Common myeloid progenitor, CD34-positive (primary cell): ENCODE data around the gene OARD1.

ENCODE experiments used
- CTCF ChIA-PET: fragments of 350-600 bp; sonication (Branson Sonifier 250); formaldehyde crosslinking; loops from one replicate; lab custom pipeline; 2021; ENCODE audit warnings: antibody characterized with exemption; lab: Charles Lee
- POLR2A ChIA-PET: fragments of 350-600 bp; sonication (Branson Sonifier 250); formaldehyde crosslinking; loops from one replicate; lab custom pipeline; 2021; ENCODE audit warnings: antibody characterized with exemption; lab: Charles Lee
- DNase-seq, 3 donors: peaks; one replicate each; pipeline versions ENCODE4 v3.0.0 to v3.0.0-alpha.2; 2013
- H3K27ac ChIP-seq, 2 experiments: 1 replicate in 1 of 2; 2 replicates in 1 of 2; pipeline ENCODE4 v1.7.0; 2013; ENCODE audit warnings: inconsistent platforms in 2 of 2, low read length in 2 of 2, mild to moderate bottlenecking in 2 of 2, low read depth in 1 of 2, moderate library complexity in 1 of 2; ENCODE audit not compliant: severe bottlenecking in 2 of 2, insufficient read depth in 1 of 2, poor library complexity in 1 of 2
- H3K27me3 ChIP-seq, 5 experiments: replicated peaks in 2 of 5; 1 replicate in 3 of 5; 2 replicates in 2 of 5; pipeline versions ENCODE4 v1.6.1 to v1.7.0; 2013; ENCODE audit warnings: low read length in 4 of 5, mild to moderate bottlenecking in 2 of 5, moderate library complexity in 2 of 5, inconsistent platforms in 1 of 5; ENCODE audit not compliant: insufficient read depth in 5 of 5, control insufficient read depth in 4 of 5
- H3K36me3 ChIP-seq, 4 experiments: 1 replicate in 2 of 4; 2 replicates in 2 of 4; pipeline versions ENCODE4 v1.6.1 to v1.7.0; 2013; ENCODE audit warnings: low read length in 3 of 4, control low read depth in 1 of 4, mild to moderate bottlenecking in 1 of 4; ENCODE audit not compliant: control insufficient read depth in 4 of 4, insufficient read depth in 4 of 4
- H3K4me1 ChIP-seq, 4 experiments: 1 replicate in 3 of 4; 2 replicates in 1 of 4; pipeline versions ENCODE4 v1.6.1 to v1.7.1; 2013; ENCODE audit warnings: low read length in 3 of 4, mild to moderate bottlenecking in 3 of 4, control low read depth in 1 of 4, inconsistent platforms in 1 of 4, moderate library complexity in 1 of 4; ENCODE audit not compliant: control insufficient read depth in 4 of 4, insufficient read depth in 4 of 4; ENCODE audit errors: control extremely low read depth in 1 of 4
- H3K4me3 ChIP-seq, 7 experiments: 1 replicate in 4 of 7; 2 replicates in 3 of 7; pipeline versions ENCODE4 v1.5.1 to v1.7.0; 2013; ENCODE audit warnings: mild to moderate bottlenecking in 7 of 7, low read length in 6 of 7, moderate library complexity in 6 of 7, inconsistent platforms in 2 of 7, low read depth in 2 of 7, control low read depth in 1 of 7; ENCODE audit not compliant: insufficient read depth in 4 of 7, control insufficient read depth in 1 of 7; ENCODE audit errors: extremely low read depth in 1 of 7
- H3K9me3 ChIP-seq, 5 experiments: 1 replicate in 4 of 5; 2 replicates in 1 of 5; pipeline versions ENCODE4 v1.6.1 to v1.7.1; 2013; ENCODE audit warnings: low read length in 4 of 5, mild to moderate bottlenecking in 2 of 5, inconsistent platforms in 1 of 5, low read depth in 1 of 5, moderate library complexity in 1 of 5; ENCODE audit not compliant: control insufficient read depth in 4 of 5, insufficient read depth in 2 of 5; ENCODE audit errors: control extremely low read depth in 1 of 5
- WGBS: methylation state at CpG from one replicate; pipeline ENCODE4 v1.1.5; 2013; ENCODE audit not compliant: insufficient coverage; 5-methylcytosine and 5-hydroxymethylcytosine counted together

OARD1 gene

GRCh38 chr6:41059556-41059955 lies 12.6 kb downstream of the OARD1 start:
- Histone ChIP-seq H3K27ac (no peak overlapping the region), H3K4me3 (no peak overlapping the region), H3K9me3 (no peaks in the 10 kb centered on the region), H3K27me3 (no peaks in the 10 kb centered on the region), H3K36me3 (peaks cover 7 to 24% (median 13%) of the 10 kb centered on the region in 4 experiments), H3K4me1 (peaks cover 2 to 22% (median 5%) of the 10 kb centered on the region in 4 experiments)
- no peak for DNase-seq
- ChIA-PET CTCF (interaction anchor here (0.6 to 1.6 kb wide), 5 partner anchors 10 to 788 kb away, joined by 3 to 13 read pairs (median 3); partner anchors contain the start of genes NFYA and OARD1), POLR2A (no interaction called here)
- no CpG with 5 or more reads among the region's 1 CpG for WGBS

GRCh38 chr6:41058783-41059181 lies 13.4 kb downstream of the OARD1 start:
- ChIA-PET CTCF (interaction anchor here (0.7 to 1.6 kb wide), 4 partner anchors 9 to 21 kb away, joined by 3 to 13 read pairs (median 3); partner anchors contain the start of genes NFYA and OARD1), POLR2A (no interaction called here)
- Histone ChIP-seq H3K9me3 (no peaks in the 10 kb centered on the region), H3K4me3 (no peak overlapping the region), H3K27ac (no peak overlapping the region), H3K4me1 (peaks cover 2 to 22% (median 5%) of the 10 kb centered on the region in 4 experiments), H3K27me3 (no peaks in the 10 kb centered on the region), H3K36me3 (peaks cover 3 to 16% (median 7%) of the 10 kb centered on the region in 4 experiments)
- DNase-seq, result no peak
- WGBS, result 100% methylated on average over 2 of the region's 2 CpGs

GRCh38 chr6:41056768-41057490 lies 15.2 kb downstream of the OARD1 start:
- H3K9me3 ChIP-seq, result no peaks in the 10 kb centered on the region
- DNase-seq, result no peak
- H3K4me1 ChIP-seq, result peaks cover 2 to 32% (median 7%) of the 10 kb centered on the region in 4 experiments
- H3K27me3 ChIP-seq, result no peaks in the 10 kb centered on the region
- no peak overlapping the region for H3K27ac ChIP-seq
- 97% methylated on average over 4 of the region's 6 CpGs for WGBS
- H3K36me3 ChIP-seq, result peaks cover 2 to 8% (median 5%) of the 10 kb centered on the region in 4 experiments
- CTCF ChIA-PET, result interaction anchor here (1.7 to 10.6 kb wide), 7 partner anchors 9 to 57 kb away, joined by 4 to 82 read pairs (median 10); partner anchors contain the start of genes TSPO2 and UNC5CL
- POLR2A ChIA-PET, result no interaction called here
- no peak overlapping the region for H3K4me3 ChIP-seq

GRCh38 chr6:41055149-41055548 lies 17.0 kb downstream of the OARD1 start:
- Histone ChIP-seq H3K9me3 (no peaks in the 10 kb centered on the region), H3K27ac (no peak overlapping the region), H3K4me1 (peaks cover 2 to 39% (median 10%) of the 10 kb centered on the region in 4 experiments), H3K4me3 (no peak overlapping the region), H3K36me3 (peaks cover 0 to 3% (median 0%) of the 10 kb centered on the region in 4 experiments), H3K27me3 (no peaks in the 10 kb centered on the region)
- CTCF ChIA-PET, result interaction anchor here (1.0 to 10.6 kb wide), 5 partner anchors 9 to 26 kb away, joined by 4 to 82 read pairs (median 20); partner anchors contain the start of genes TSPO2 and UNC5CL
- POLR2A ChIA-PET, result no interaction called here
- DNase-seq, result no peak
- 48% methylated on average over 3 of the region's 3 CpGs for WGBS

DNA sequence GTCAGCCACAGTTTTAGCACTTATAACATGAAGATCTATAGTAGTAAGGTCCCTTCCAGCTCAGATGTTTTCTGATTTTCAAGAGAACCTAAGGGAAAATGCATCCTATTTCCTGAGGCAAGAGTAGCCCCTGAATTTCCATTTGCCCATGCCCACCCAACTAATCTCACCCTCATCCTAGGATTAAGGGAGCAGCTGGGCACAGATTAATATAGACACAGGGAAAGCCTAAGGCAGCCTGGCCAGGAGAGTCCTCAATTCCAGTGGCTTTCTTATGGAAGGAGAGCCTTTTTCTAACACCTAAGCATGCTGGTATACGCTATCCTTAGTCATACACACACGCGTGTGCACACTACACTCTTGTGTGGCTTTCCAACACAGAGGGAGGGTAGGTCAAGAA lies 17.6 kb downstream of the OARD1 start:
- CTCF ChIA-PET, result interaction anchor here (1.0 to 10.6 kb wide), 5 partner anchors 10 to 25 kb away, joined by 4 to 82 read pairs (median 20); partner anchors contain the start of genes TSPO2 and UNC5CL
- 100% methylated on average over 3 of the region's 3 CpGs for WGBS
- no peak overlapping the region for H3K4me3 ChIP-seq
- H3K27ac ChIP-seq, result no peak overlapping the region
- peaks cover 0 to 2% (median 0%) of the 10 kb centered on the region in 4 experiments for H3K36me3 ChIP-seq
- H3K27me3 ChIP-seq, result no peaks in the 10 kb centered on the region
- peaks cover 2 to 39% (median 10%) of the 10 kb centered on the region in 4 experiments for H3K4me1 ChIP-seq
- no peaks in the 10 kb centered on the region for H3K9me3 ChIP-seq
- no peak for DNase-seq
- POLR2A ChIA-PET, result no interaction called here

DNA sequence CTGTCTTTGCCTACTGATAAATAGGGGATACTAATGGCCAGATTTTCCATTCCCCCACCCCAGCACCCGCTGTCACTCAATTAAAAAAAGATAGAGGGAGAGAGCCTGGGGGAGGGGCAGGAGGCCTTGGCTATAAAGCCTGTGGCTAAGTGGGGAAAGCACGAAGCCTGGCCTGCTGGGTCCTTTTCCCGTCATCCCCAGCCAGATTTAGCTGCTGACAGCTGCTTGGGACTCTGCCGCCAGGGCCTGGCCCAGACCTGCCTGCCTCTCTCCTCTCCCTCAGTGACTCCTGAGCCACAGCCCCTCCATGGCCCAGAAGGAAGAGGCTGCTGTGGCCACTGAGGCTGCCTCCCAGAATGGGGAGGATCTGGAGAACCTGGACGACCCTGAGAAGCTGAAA lies 19.1 kb downstream of the OARD1 start, which contains the start of gene APOBEC2:
APOBEC2 (plus strand) TSS at position 162 of the 400 bp plus-strand sequence; CDS start at position 308, 146 bp downstream.
- POLR2A ChIA-PET, result no interaction called here
- Histone ChIP-seq H3K27ac (no peak within 1 kb of the TSS), H3K9me3 (no peaks in the 10 kb centered on the region), H3K4me3 (no peak within 1 kb of the TSS), H3K4me1 (peaks cover 2 to 29% (median 8%) of the 10 kb centered on the region in 4 experiments), H3K27me3 (no peaks in the 10 kb centered on the region), H3K36me3 (peaks cover 0 to 3% (median 0%) of the 10 kb centered on the region in 4 experiments)
- 96% methylated on average over 3 of the region's 5 CpGs for WGBS
- CTCF ChIA-PET, result interaction anchor here (1.2 to 10.6 kb wide), 4 partner anchors 11 to 24 kb away, joined by 3 to 82 read pairs (median 20); partner anchors contain the start of genes TSPO2 and UNC5CL
- no peak for DNase-seq
